NOMO-1 treated with DMSO at 0.1 percent for 48 hours (cell line): Measurements from ENCODE around the gene NAB2.
"Not testable (repeated sequence)": the region's sequence is repeated elsewhere in the genome, so short reads cannot be mapped to it uniquely, and the experiment has no call there.

Experiments used
- DNase-seq: peaks from one replicate; lab custom pipeline; 2025; ENCODE audit not compliant: unreplicated experiment; lab: John Stamatoyannopoulos, UW

The NAB2 gene

GRCh38 chr12:57109207-57110103 is 20.5 kb downstream of the NAB2 start:
- no peak for DNase-seq

GRCh38 chr12:57110104-57111030 is 21.5 kb downstream of the NAB2 start:
- peak; percentile 77 for DNase-seq

- peak; percentile 95 for DNase-seq
Measured at GRCh38 chr12:57111031-57111734, 22.3 kb downstream of the NAB2 start, which contains the start of gene STAT6. Gene STAT6, minus strand, starts transcription at chr12:57111362. Its CDS starts 3,084 bp downstream, at chr12:57108278.

- no peak for DNase-seq
Measured at GRCh38 chr12:57112492-57113294, 23.8 kb downstream of the NAB2 start.

- no peak for DNase-seq
Measured at GRCh38 chr12:57116580-57117281, 27.8 kb downstream of the NAB2 start.

- peak; percentile 76 for DNase-seq
Measured at GRCh38 chr12:57118711-57119271, 29.9 kb downstream of the NAB2 start.

GRCh38 chr12:57119294-57120085 is 30.6 kb downstream of the NAB2 start:
- DNase-seq = no peak

GRCh38 chr12:57120718-57121117 is 31.8 kb downstream of the NAB2 start:
- DNase-seq = not testable (repeated sequence)

- DNase-seq = no peak
Measured at GRCh38 chr12:57123813-57124212, 34.9 kb downstream of the NAB2 start.

GRCh38 chr12:57124261-57124877 is 35.5 kb downstream of the NAB2 start:
- peak; percentile 79 for DNase-seq

GRCh38 chr12:57126061-57126460 is 37.1 kb downstream of the NAB2 start:
- DNase-seq = no peak

- no peak for DNase-seq
Measured at GRCh38 chr12:57126561-57126960, 37.6 kb downstream of the NAB2 start.

- DNase-seq = peak; percentile 32
Measured at GRCh38 chr12:57127101-57127725, 38.3 kb downstream of the NAB2 start.

GRCh38 chr12:57127726-57128518 is 39.0 kb downstream of the NAB2 start, which contains the start of gene LRP1:
Gene LRP1, plus strand, starts transcription at chr12:57128483. Its CDS starts 482 bp downstream, at chr12:57128965.
- peak; percentile 36 for DNase-seq

- DNase-seq = no peak
Measured at GRCh38 chr12:57128519-57129247, 39.8 kb downstream of the NAB2 start.

- DNase-seq = no peak
Measured at GRCh38 chr12:57129321-57129842, 40.5 kb downstream of the NAB2 start.
